ENCODE results near the gene VSIG2.
A peak's percentile ranks its signal among the peaks of the same experiment; 100 is the strongest.
"Not testable (repeated sequence)": the region's sequence is repeated elsewhere in the genome, so short reads cannot be mapped to it uniquely, and the experiment has no call there.

VSIG2 gene, protein sequence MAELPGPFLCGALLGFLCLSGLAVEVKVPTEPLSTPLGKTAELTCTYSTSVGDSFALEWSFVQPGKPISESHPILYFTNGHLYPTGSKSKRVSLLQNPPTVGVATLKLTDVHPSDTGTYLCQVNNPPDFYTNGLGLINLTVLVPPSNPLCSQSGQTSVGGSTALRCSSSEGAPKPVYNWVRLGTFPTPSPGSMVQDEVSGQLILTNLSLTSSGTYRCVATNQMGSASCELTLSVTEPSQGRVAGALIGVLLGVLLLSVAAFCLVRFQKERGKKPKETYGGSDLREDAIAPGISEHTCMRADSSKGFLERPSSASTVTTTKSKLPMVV

DNA sequence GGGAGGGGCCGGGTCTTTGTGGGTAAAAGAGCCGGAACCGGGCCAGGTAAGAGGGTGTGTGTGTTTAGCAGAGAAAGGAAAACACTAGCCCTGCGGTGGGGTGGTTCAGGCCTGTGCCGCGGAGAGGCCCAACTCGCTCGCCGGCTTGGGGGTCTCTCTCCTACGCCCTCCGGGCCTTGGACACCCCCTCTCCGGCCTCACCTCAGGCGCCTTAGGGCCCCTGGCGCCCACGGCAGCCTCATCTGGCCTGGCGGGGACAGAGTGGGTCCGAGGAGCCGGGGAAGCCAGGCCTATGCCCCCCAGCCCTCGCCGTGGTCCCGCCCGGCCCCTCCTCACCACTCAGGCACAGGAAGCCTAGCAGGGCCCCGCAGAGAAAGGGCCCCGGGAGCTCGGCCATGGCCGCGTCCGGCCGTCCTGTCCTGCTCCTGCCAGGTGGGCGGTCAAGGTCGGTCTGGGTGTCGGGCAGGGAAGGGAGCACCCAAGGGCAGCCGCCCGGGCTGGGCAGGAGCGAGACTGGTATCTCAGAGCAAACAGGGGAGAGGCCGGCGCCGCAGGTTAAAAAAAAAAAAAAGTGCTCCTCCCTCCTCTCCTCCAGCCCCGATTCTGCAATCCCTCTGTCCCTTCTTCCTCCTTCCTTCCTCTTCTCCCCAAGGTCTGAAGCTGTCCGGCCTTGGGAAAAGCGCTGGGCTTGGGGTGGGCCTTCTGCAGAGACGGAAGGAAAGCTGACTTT is at the start of gene VSIG2:
Gene VSIG2, minus strand, starts transcription at position 515 of the 730 bp plus-strand sequence. Its CDS starts 118 bp downstream, at position 397.
- DNase-seq: no peak

DNA sequence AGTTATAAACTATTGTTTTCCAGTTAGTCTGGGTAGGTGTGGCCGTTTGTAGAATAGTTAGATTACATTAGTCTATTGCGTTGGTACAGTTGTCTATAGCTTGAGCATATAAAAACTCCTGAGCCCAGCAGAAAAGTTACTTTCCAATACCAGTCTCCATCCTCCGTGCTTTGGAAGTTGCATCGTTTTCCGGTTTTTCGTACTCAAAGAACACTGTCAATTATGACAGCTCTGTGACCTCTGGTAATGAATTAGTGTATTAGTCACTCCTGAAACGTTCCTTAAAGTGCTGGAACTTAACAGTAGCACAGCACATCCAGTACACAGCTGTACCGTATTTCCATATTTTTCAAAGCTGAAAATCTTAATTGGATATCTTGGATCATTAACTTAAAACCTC is 49.0 kb upstream of the VSIG2 start:
- no peak for DNase-seq

DNA sequence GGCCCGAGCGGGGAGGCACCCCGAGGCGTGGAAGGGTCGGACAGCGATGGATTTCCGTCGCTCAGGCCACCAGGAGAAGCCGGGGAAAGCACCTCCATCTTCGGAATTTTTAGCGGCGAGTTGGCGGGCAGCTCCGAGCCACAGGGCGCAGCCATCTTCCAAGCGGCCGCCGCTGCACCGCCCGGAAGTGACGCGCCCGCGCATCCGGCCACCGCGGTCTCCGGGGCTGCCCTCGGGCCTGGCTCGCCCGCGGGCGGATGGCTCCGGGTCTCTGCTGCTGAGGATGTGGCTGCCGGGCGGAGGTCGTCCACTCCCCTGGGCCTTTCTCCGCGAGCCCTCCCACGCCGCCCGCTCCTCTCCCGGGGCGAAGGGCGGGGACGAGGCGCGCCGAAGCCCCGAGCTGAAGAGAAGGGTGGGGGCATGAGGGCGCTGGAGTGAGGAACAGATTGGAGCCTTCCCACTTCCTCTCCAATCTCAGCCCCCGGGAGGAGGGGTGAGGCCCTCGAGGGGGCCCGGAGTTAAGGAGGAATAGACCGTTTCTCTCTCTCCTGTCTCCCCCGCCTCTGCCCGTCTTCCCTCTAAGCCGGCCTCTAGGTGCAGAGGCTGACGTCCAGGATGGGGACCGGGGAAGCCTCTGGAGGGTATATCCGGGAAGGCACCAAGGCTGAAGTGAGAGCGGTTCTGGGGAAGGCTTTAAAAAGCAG is 48.3 kb upstream of the VSIG2 start, which contains the start of gene MSANTD2:
Gene MSANTD2, minus strand, starts transcription at position 181 of the 704 bp plus-strand sequence. Its CDS starts 26 bp downstream, at position 155.
- DNase-seq: peak; percentile 46

DNA sequence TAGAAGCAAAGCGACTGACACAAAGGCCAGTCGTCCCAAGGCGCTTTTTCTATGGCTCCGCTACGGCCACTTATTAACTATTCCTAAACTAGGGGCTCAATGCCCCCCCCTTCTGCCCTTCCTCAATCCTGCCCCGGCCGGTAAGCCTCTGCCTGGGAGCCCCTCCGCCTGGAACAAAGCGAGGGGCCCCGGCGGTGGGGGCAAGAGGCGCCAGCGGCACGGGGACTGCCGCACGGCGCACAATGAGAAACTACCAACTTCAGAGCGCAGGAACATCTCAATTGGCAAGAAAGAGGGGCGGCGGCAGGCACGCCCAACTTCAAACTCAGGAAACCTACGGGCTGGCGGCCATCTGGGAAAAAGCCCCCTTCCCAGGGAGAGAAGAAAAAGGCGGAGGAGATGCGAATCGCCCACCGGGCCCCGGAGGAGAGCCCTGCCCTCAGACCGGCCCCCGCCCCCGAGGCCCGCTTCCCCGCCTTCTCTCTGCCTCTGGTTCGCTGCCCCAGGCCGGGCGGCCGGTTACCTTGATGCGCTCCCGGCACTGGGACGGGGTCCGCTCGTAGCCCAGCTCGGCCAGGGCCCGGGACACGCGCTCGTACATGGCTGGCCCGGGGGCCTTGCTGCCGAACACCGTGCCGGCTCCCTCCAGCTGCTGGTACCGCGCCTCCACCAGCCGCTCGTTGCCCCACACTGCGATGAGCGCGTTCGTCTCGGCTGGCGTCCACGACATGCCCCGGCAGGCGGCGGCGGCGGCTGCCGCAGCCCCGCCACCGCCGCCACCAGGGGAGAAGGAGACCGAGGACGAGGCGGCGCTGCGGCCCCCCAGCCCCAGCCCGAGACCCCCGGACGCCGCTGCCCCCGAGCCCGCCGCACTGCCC is 47.5 kb upstream of the VSIG2 start:
- DNase-seq: no peak

DNA sequence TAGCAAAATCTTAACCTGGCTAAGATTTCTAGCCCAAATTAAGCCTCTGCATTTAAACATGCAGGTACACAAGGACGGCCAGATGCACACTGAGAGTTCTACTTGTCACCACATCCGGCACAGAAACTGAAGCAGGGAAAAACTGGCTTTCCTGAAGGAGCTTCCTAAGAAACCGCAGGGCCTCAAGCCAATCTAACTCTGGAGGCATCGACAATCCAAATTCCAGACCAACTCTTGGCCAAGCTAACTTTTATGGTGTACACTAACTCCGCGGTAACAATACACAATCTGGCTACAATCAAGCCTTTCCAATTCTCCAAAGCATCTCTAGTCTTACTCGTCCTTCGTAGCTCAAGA is 46.9 kb upstream of the VSIG2 start:
- DNase-seq: no peak

DNA sequence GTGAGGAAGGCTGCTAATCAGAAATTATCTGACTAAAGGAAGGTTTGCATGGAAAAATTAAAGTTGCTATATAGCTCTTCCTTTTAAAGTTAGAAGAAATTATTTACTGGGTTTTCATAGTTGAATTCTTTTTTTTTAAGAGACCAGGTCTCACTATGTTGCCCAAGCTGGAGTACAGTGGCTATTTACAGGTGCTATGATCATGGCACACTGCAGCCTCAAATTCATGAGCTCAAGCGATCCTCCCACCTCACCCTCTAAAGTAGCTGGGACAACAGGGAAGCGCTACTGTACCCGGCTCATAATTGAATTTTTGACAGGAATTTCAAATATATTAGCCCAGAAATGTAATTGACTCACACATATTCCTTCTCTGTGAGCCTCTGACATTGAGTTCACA is 44.3 kb upstream of the VSIG2 start:
- DNase-seq: no peak

DNA sequence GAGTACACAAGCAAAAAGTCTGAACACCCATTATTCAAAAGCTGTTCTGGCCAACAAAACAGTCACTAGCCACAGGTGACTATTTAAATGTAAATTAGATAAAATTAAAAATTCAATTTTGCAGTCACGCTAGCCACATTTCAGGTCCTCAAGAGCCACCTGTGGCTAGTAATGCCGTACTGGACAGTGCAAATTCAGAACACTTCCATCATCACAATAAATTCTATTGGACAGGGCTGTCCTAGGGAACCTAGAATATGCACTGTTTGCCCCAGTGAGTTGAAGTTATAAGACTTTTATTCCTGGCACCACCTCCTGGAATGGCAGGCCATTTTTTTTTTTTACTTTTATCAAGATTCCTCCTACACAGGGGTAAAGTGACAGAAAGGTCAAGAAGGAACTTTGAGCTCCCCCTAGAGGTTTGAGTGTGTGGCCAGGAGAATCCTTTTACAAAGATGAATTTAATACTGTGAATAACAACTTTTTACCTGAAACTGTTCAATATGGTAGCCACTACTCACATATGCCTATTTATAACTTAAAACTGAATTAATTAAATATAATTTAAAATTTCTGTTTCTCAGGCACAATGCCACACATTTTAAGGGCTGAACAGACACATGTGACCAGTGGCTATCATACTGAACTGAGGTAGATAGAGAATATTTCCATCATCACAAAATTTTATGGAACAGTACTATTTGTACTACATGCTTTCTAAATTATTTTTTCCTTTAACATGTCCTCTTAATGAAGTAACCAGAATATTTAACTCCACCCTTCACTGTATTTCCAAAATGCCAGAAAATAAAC is 41.6 kb upstream of the VSIG2 start:
- DNase-seq: no peak

DNA sequence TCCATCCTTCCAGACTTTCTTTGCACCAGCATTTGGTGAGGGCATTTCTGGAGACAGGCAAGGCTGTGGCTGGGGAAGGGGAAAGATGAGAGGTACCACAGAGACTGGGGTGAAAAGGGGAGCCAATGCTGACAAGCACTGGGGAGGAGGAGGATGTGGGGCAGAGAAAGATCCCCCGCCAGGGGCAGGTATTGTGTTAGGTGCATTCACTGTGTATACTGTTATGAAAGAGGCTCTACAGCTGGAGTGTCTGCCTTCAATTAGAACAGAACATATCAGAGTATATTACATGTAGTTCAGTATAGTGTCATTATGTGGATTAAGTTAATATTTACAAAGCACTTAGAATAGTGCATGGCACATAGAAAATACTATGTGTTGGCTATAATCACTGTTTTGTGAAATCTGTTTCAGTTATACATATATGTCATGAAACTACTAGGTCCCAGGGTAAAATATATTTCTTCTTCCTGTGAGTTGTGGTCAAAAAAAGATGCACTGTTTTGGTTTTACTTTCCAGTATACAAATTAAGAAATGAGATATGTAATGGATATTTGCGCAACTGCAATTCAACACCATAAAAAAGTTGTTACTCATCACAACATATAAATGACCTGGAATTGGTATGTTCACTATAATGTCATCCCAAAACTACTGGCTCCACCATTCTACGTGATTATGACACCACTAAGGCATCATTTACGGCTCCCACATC is 39.7 kb upstream of the VSIG2 start:
- DNase-seq: no peak

DNA sequence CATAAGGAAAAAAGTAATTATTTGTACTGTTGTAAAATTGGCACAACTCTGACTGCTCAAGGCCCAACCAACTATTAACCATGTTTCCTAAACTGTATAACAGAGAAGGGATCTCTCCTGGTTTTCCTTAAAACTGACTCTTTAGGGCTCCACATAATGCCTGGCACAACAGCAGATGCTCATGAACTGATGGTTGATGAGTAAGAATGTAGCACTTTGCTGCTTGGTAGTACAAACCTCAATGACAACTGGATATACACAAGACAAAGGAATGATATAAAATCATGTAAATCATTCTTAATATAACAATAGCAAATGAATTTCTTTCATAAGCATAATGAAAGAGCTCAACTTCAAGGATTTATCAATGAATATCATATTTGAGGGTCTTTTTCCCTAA is 36.5 kb upstream of the VSIG2 start:
- DNase-seq: no peak

DNA sequence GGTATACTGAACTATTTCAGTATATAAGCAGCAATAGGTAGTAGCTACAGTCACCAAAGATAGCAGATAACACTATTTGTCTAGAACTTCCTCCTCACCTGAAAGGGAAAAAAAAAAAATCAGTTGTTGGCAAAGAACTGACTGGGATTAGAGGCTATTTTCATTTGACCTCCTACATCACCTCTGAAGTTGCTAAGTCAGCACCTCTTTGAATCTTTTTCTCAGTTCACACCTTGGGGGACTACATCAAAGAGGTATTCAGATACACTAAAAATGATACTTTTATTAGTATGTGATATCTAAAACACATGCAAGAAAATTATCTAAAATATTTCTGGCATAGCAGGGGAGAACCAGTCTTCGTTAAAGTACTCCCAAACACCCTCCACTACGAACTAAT is 32.0 kb upstream of the VSIG2 start:
- DNase-seq: no peak

DNA sequence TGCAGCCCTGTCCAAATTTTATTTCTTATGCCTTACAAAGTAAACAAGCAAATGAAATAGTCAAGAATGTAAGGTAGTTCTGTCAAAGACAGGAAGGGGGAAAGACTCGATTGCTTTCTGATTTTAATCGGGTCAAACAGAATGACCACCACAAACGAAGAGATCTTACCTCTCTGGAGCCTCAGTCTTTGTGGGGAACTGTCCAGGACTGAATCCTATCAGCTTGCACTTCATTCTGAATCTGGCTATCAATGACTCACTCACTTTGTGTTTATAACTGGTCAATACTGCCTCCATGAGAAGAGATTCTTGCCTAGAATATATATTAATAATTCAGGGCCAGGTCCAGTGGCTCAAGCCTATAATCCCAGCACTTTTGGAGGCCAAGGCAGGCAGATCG is 30.9 kb upstream of the VSIG2 start:
- no peak for DNase-seq

DNA sequence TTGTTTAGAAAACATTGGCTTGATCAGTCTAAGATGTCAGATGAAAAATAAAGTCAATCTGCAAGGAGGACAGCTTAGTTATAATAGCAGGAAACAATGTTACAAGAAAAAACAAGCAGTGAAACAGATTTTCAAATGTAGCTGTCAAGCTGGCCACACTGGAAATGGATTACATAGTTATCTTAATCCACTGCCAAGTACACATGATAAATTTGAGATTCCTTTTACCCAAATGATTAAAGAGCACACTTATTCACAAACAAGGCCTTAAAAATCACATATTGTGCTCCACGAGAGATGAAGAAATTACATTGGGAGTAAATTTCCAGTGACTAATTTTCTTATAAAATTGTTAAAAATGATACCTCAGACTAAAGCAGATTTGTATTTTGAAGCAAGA is 27.5 kb upstream of the VSIG2 start:
- DNase-seq: no peak

DNA sequence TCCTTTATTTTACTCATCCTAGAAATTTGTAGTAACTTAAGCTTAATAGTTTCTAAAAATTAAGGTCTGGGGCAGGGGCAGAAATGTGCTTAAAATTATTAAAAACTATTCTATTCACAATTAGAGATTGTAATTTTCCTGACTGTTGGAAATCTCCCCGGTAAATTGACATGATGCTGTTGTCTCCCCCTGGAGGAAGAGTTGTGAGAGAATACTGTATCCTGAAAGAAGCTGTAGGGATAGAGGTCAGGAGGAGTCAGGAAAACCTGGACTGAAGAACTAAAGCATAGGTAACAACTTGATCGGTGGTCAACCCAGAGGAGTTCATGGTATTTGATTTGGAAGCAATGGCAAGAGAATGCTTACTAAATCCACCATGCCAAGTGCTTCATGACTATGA is 26.2 kb upstream of the VSIG2 start:
- DNase-seq: no peak

DNA sequence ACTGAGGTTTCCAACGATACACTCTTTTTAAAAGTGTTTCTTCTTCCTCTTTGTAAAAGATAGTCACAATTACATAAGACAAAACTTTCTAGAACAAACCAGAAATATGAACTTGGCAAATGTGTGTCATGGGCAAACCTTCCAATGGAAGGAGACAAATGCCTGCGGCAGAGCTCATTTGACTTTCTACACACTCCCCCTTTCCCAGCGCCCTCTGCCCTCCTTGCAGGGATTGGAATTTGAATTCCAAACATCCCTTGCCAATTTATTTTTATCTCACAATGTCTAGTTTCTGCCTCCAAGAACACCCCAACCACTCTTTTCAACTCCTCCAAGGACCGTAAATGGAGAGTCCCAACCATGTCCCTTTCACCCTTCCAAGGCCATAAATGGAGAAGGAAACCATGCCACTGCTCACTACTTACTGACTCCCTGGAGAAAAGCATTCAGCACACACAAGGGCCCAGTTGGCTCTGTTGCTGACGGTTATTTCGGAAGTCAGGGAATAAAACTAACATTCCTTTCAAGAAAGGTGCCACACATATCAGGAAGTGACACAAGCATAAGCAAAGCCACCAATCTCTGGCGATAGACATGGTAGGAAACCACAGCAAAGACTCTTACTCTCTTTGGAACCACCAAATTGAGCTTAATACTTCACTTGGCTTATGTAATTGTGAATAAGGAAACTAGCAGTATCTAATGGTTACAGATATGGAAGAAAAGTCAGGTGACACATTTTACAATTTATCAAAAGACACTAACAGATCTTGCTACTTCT is 25.0 kb upstream of the VSIG2 start:
- no peak for DNase-seq

DNA sequence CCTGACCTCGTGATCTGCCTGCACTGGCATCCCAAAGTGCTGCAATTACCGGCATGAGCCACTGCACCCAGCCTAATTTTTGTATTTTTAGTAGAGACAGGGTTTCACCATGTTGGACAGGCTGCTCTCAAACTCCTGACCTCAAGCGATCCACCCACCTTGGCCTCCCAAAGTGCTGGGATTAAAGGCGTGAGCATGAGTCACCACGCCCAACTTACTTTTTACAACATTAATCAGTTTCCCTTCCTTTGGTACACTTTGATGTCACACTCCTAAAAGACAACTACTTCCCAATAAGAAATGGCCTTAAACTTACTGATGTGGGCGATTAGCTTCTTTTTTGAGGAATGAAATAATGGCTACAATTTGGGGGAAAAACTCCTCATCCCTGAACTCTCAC is 18.9 kb upstream of the VSIG2 start:
- DNase-seq: not testable (repeated sequence)

DNA sequence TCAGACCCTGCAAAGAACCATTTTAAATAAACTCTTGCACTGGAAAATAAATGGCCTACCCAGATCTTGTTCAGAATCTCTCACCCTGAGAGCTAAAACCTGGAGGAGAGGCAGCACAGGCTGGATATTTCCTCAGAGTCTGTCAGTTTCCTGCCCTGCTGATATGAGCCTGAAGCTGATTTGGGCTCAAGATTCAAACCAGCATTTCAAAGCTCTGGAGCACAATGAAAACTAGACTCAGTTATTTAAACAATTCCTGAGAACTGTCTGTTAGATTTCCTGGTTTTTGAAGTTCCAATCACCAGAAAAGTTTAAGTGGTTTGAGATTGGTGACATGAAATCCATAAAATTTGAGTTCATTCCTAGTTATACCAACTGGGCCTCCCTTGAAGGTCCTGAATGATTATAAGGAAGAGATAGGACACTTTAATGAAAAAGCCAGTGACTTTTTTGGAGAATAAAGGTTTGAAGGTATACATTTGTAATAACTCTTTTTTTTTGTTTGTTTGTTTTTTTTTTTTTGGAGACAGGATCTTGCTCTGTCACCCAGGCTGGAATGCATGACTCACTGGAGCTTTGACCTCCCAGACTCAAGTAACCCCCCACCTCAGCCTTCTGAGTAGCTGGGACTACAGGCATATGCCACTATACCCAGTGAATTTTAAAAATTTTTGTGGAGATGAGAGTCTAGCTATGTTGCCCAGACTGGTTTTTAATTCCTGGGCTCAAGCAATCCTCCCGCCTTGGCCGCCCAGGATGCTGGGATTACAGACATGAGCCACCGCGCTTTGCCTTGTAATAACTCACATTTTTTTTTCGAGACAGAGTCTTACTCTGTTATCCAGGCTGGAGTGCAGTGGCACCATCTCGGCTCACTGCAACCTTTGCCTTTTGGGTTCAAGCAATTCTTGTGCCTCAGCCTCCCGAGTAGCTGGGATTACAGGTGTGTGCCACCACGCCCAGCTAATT is 18.0 kb upstream of the VSIG2 start:
- DNase-seq: no peak

DNA sequence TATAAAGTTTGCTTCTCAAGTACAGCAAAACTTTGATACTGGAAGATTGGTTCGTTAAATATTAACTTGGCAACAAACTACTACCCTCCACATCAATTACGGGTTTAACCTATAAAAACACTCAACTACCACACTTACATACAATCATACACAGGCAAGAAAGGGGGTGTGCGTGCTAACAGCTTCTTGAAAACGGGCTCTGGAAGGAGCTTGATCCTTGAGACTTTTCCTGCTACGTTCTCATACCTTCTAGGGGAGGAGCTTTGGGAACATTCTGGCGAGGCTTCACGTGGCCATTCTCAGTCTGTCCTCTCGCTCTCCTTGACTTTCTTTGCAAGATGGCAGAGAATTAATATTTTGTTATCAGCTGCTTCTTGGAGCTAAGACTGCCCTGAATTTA is 16.9 kb upstream of the VSIG2 start:
- no peak for DNase-seq

DNA sequence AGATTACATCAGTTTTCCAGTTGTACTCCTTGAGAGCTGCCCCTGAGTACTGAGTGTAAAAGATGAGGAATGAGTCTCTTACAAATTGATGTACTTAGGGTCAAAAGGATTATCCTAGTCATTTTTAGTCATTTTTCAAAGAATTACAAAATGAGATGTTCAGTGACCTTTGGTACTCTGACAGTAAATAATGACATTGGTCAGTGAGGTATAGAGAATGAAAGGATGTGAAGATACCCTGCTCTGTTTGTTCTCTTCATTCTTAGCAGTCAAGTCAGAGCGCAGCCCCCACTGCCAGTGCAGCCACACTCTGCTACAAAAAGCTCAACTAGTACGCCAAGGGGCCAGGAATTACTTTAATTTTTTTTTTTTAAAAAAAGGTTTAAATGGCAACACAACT is 14.1 kb upstream of the VSIG2 start:
- DNase-seq: no peak
